Gastroesophageal sphincter (tissue), 4 donors: ENCODE results near the gene HDAC4. TPM values are rescaled to one million over a fixed set of nuclear protein-coding genes. Genes with fewer than 3 reads are reported as not detected.

Experiments
- ATAC-seq: fragments of 150-250 bp; one replicate; pipeline ENCODE4 v1.9.1; 2016; ENCODE audit warnings: mild to moderate bottlenecking, moderate library complexity
- H3K27ac ChIP-seq, 4 donors: fragments of 200-600 bp; sonication (generic) in 3 of 4; 1 replicate in 3 of 4; 2 replicates in 1 of 4; pipeline ENCODE4 v1.5.1; 2016 to 2019
- H3K27me3 ChIP-seq: fragments of 200-600 bp; sonication (generic); one replicate; pipeline ENCODE4 v1.5.1; 2019
- H3K36me3 ChIP-seq, 2 donors: fragments of 200-600 bp; sonication (generic); one replicate each; pipeline ENCODE4 v1.5.1; 2019; ENCODE audit warnings: control low read depth in 1 of 2
- H3K4me1 ChIP-seq, 3 donors: fragments of 200-600 bp; sonication (generic); 1 replicate in 2 of 3; 2 replicates in 1 of 3; pipeline ENCODE4 v1.5.1; 2016 to 2019; ENCODE audit warnings: control low read depth in 2 of 3
- H3K4me3 ChIP-seq, 2 donors: fragments of 200-600 bp; sonication (generic); one replicate each; pipeline ENCODE4 v1.5.1; 2019; ENCODE audit warnings: mild to moderate bottlenecking in 1 of 2, moderate library complexity in 1 of 2
- H3K9me3 ChIP-seq, 3 donors: fragments of 200-600 bp; sonication (generic); one replicate each; pipeline ENCODE4 v1.5.1; 2017 to 2019; ENCODE audit warnings: control low read depth in 2 of 3
- CTCF ChIP-seq, 4 experiments: fragments of 200-600 bp in 2 of 4; fragments of 450-650 bp in 2 of 4; sonication (generic) in 1 of 4; IDR thresholded peaks; one replicate each; pipeline ENCODE4 v1.5.1; 2017 to 2019; ENCODE audit warnings: antibody characterized with exemption in 4 of 4, mild to moderate bottlenecking in 2 of 4, moderate library complexity in 2 of 4
- EP300 ChIP-seq: sonication (generic); formaldehyde crosslinking; IDR thresholded peaks from one replicate; pipeline ENCODE4 v1.6.1; 2017; ENCODE audit warnings: antibody characterized with exemption, mild to moderate bottlenecking
- POLR2A ChIP-seq, 2 donors: fragments of 450-650 bp; IDR thresholded peaks; one replicate each; pipeline ENCODE4 v1.6.1; 2017; ENCODE audit warnings: antibody characterized with exemption in 2 of 2, mild to moderate bottlenecking in 2 of 2, moderate library complexity in 1 of 2
- POLR2AphosphoS5 ChIP-seq: sonication (generic); formaldehyde crosslinking; IDR thresholded peaks from one replicate; pipeline ENCODE4 v1.6.1; 2017; ENCODE audit warnings: antibody characterized with exemption
- WGBS, 2 donors: methylation state at CpG; one replicate each; pipeline ENCODE4 v1.1.5; 2018; ENCODE audit warnings: low coverage in 1 of 2; 5-methylcytosine and 5-hydroxymethylcytosine counted together
- total RNA-seq, 4 donors: library from RNA; depleted of rRNA; stranded (reverse); fragments of >200 nt; gene quantifications; one replicate each; pipeline ENCODE4 v1.1.0, GENCODE V29; 2016

HDAC4 gene
- total RNA-seq, 4 donors from 2014 or later: 41.3 to 104 (median 85.8) TPM

- ATAC-seq: no peak
- Histone ChIP-seq H3K4me1 (peaks cover 0 to 29% (median 0%) of the 10 kb centered on the region in 3 donors), H3K27ac (no peak overlapping the region), H3K9me3 (no peaks in the 10 kb centered on the region), H3K36me3 (peaks cover 0 to 18% of the 10 kb centered on the region in 2 donors), H3K4me3 (no peak overlapping the region), H3K27me3 (no peaks in the 10 kb centered on the region)
- WGBS, 2 donors: 93% methylated on average over 6 of the region's 13 CpGs; no CpG with 5 or more reads in 1 of the 2 donors
- TF ChIP-seq EP300 (no peak), POLR2A (IDR thresholded peaks at IDR 0.05) (no peak), CTCF (IDR thresholded peaks at IDR 0.05) (no peak)
Observed at GRCh38 chr2:239372835-239373234, 28.0 kb downstream of the HDAC4 start.

GRCh38 chr2:239371726-239372686, 28.8 kb downstream of the HDAC4 start:
- no peaks in the 10 kb centered on the region for H3K9me3 ChIP-seq
- 87 to 95% methylated on average over 7 to 13 of the region's 34 CpGs for WGBS, 2 donors

GRCh38 chr2:239370876-239371725, 29.7 kb downstream of the HDAC4 start:
- Histone ChIP-seq H3K9me3 (no peaks in the 10 kb centered on the region), H3K4me3 (no peak overlapping the region)

More at GRCh38 chr2:239371726-239372686, 28.8 kb downstream of the HDAC4 start:
- TF ChIP-seq POLR2A (IDR thresholded peaks at IDR 0.05) (no peak), POLR2AphosphoS5 (no peak), EP300 (no peak), CTCF (IDR thresholded peaks at IDR 0.05) (no peak)
- Histone ChIP-seq H3K27me3 (no peaks in the 10 kb centered on the region), H3K4me3 (no peak overlapping the region), H3K4me1 (peaks cover 0 to 29% (median 0%) of the 10 kb centered on the region in 3 donors), H3K27ac (no peak overlapping the region), H3K36me3 (peaks cover 0 to 10% of the 10 kb centered on the region in 2 donors)
- ATAC-seq: no peak

GRCh38 chr2:239370403-239370802, 30.4 kb downstream of the HDAC4 start:
- H3K27me3 ChIP-seq: no peaks in the 10 kb centered on the region
- H3K4me1 ChIP-seq: peaks cover 0 to 31% (median 0%) of the 10 kb centered on the region in 3 donors
- no peak for TF ChIP-seq POLR2AphosphoS5
- TF ChIP-seq EP300: no peak
- no peak for TF ChIP-seq CTCF (IDR thresholded peaks at IDR 0.05)
- TF ChIP-seq POLR2A (IDR thresholded peaks at IDR 0.05): no peak
- H3K4me3 ChIP-seq: no peak overlapping the region
- H3K36me3 ChIP-seq: peaks cover 0 to 7% of the 10 kb centered on the region in 2 donors
- no peaks in the 10 kb centered on the region for H3K9me3 ChIP-seq
- ATAC-seq: no peak
- WGBS, 2 donors: 100% methylated on average over 1 to 3 of the region's 9 CpGs
- no peak overlapping the region for H3K27ac ChIP-seq

More at GRCh38 chr2:239370876-239371725, 29.7 kb downstream of the HDAC4 start:
- no peak for ATAC-seq
- H3K27me3 ChIP-seq: no peaks in the 10 kb centered on the region
- H3K36me3 ChIP-seq: peaks cover 0 to 7% of the 10 kb centered on the region in 2 donors
- TF ChIP-seq POLR2AphosphoS5: no peak
- no peak for TF ChIP-seq CTCF (IDR thresholded peaks at IDR 0.05)
- TF ChIP-seq EP300: no peak
- TF ChIP-seq POLR2A (IDR thresholded peaks at IDR 0.05): no peak
- peaks cover 0 to 32% (median 0%) of the 10 kb centered on the region in 3 donors for H3K4me1 ChIP-seq
- no peak overlapping the region for H3K27ac ChIP-seq
- 98 to 100% methylated on average over 3 to 7 of the region's 13 CpGs for WGBS, 2 donors
